H1 (cell line): Measurements from ENCODE around the gene OR56A5. TPM values are rescaled to one million over a fixed set of nuclear protein-coding genes. Genes with fewer than 3 reads are reported as not detected.

Experiments
- CTCF ChIA-PET: fragments of 300-600 bp; sonication (Branson Sonifier 250); formaldehyde crosslinking; loops from one replicate; lab custom pipeline; 2021; ENCODE audit not compliant: partially characterized antibody; lab: Charles Lee
- POLR2A ChIA-PET: fragments of 300-600 bp; sonication (Branson Sonifier 250); formaldehyde crosslinking; loops from one replicate; lab custom pipeline; 2021; ENCODE audit warnings: inconsistent platforms; ENCODE audit not compliant: partially characterized antibody; lab: Charles Lee
- DNase-seq, 2 experiments: peaks; one replicate each; pipeline versions ENCODE4 v3.0.0 to v3.0.0-alpha.2; 2010 to 2022; ENCODE audit warnings: low spot score in 2 of 2, low read depth in 1 of 2, mixed read lengths in 1 of 2
- FAIRE-seq: peaks from 2 replicates; lab custom pipeline; 2011; peaks lifted over from hg19 to GRCh38; lab: Jason Lieb, UNC
- H2AFZ ChIP-seq: 2 replicates; pipeline ENCODE4 v1.8.1; 2012; ENCODE audit warnings: low read length, inconsistent platforms
- H2AK5ac ChIP-seq: 2 replicates; pipeline ENCODE4 v1.6.1; 2013; ENCODE audit warnings: low read depth, low read length
- H2BK120ac ChIP-seq: replicated peaks from 2 replicates; pipeline ENCODE3; 2013; ENCODE audit warnings: low read depth, low read length, inconsistent platforms
- H2BK12ac ChIP-seq: 2 replicates; pipeline ENCODE4 v1.6.1; 2013; ENCODE audit warnings: low read depth, low read length
- H2BK15ac ChIP-seq: 2 replicates; pipeline ENCODE4 v1.6.1; 2013; ENCODE audit warnings: low read length
- H2BK20ac ChIP-seq: 2 replicates; pipeline ENCODE4 v1.6.1; 2013; ENCODE audit warnings: low read length
- H2BK5ac ChIP-seq: 2 replicates; pipeline ENCODE4 v1.6.1; 2013; ENCODE audit warnings: low read depth, low read length
- H3K14ac ChIP-seq: 2 replicates; pipeline ENCODE4 v1.6.1; 2013; ENCODE audit warnings: inconsistent platforms; ENCODE audit not compliant: insufficient read length
- H3K18ac ChIP-seq: 2 replicates; pipeline ENCODE4 v1.6.1; 2013; ENCODE audit warnings: low read length; ENCODE audit errors: extremely low read depth
- H3K23ac ChIP-seq: 2 replicates; pipeline ENCODE4 v1.6.1; 2013; ENCODE audit warnings: inconsistent platforms; ENCODE audit not compliant: insufficient read length
- H3K23me2 ChIP-seq: 2 replicates; pipeline ENCODE4 v1.6.1; 2013; ENCODE audit warnings: low read depth, low read length
- H3K27ac ChIP-seq: 2 replicates; pipeline ENCODE4 v1.6.1; 2011; ENCODE audit warnings: low read depth, low read length, inconsistent platforms
- H3K27me3 ChIP-seq, 4 experiments: replicated peaks in 1 of 4; 1 replicate in 1 of 4; 2 replicates in 3 of 4; pipeline versions ENCODE4 v1.6.1 to v1.8.1; 2011 to 2013; ENCODE audit warnings: low read length in 3 of 4, mild to moderate bottlenecking in 3 of 4, inconsistent platforms in 2 of 4, mixed read lengths in 2 of 4, moderate library complexity in 1 of 4; ENCODE audit not compliant: control insufficient read depth in 3 of 4, insufficient read depth in 3 of 4; ENCODE audit errors: extremely low read depth in 1 of 4
- H3K36me3 ChIP-seq, 4 experiments: 2 replicates each; pipeline versions ENCODE4 v1.6.1 to v1.8.1; 2011 to 2013; ENCODE audit warnings: mild to moderate bottlenecking in 4 of 4, low read length in 3 of 4, moderate library complexity in 2 of 4, control low read depth in 1 of 4, inconsistent platforms in 1 of 4; ENCODE audit not compliant: insufficient read depth in 4 of 4, control insufficient read depth in 2 of 4
- H3K4ac ChIP-seq: replicated peaks from 2 replicates; pipeline ENCODE3; 2013; ENCODE audit warnings: low read length, low read depth, mixed read lengths, inconsistent platforms; ENCODE audit not compliant: insufficient read length
- H3K4me1 ChIP-seq, 4 experiments: replicated peaks in 1 of 4; 1 replicate in 1 of 4; 2 replicates in 3 of 4; pipeline versions ENCODE4 v1.6.1 to v1.8.1; 2011 to 2013; ENCODE audit warnings: low read length in 3 of 4, inconsistent platforms in 2 of 4, mixed read lengths in 1 of 4; ENCODE audit not compliant: insufficient read depth in 4 of 4, control insufficient read depth in 3 of 4
- H3K4me2 ChIP-seq, 2 experiments: 2 replicates each; pipeline versions ENCODE4 v1.6.1 to v1.8.1; 2011 to 2013; ENCODE audit warnings: low read depth in 2 of 2, low read length in 2 of 2, control low read depth in 1 of 2, inconsistent platforms in 1 of 2, mild to moderate bottlenecking in 1 of 2; ENCODE audit not compliant: insufficient read depth in 1 of 2
- H3K4me3 ChIP-seq, 4 experiments: fragments of 200-600, 300-600 bp in 1 of 4; sonication (generic), shearing (Covaris generic), sonication (Bioruptor Twin) in 1 of 4; 2 replicates each; pipeline versions ENCODE4 v1.5.1 to v1.8.1; 2011 to 2016; ENCODE audit warnings: low read length in 4 of 4, low read depth in 3 of 4, control low read depth in 2 of 4, inconsistent platforms in 2 of 4, mild to moderate bottlenecking in 2 of 4, mixed read lengths in 1 of 4, moderate library complexity in 1 of 4; ENCODE audit not compliant: insufficient read depth in 2 of 4; ENCODE audit errors: extremely low read depth in 1 of 4
- H3K56ac ChIP-seq: replicated peaks from 2 replicates; pipeline ENCODE3; 2013; ENCODE audit warnings: low read depth, mild to moderate bottlenecking, mixed read lengths, low read length, inconsistent platforms; ENCODE audit not compliant: insufficient read length
- H3K79me1 ChIP-seq: 2 replicates; pipeline ENCODE4 v1.6.1; 2013; ENCODE audit warnings: low read depth, low read length, control low read depth
- H3K79me2 ChIP-seq, 2 experiments: 2 replicates each; pipeline versions ENCODE4 v1.6.1 to v1.8.1; 2012 to 2013; ENCODE audit warnings: low read length in 2 of 2, mild to moderate bottlenecking in 2 of 2, inconsistent platforms in 1 of 2; ENCODE audit not compliant: insufficient read depth in 2 of 2, control insufficient read depth in 1 of 2
- H3K9ac ChIP-seq, 4 experiments: replicated peaks in 1 of 4; 1 replicate in 1 of 4; 2 replicates in 3 of 4; pipeline versions ENCODE4 v1.6.1 to v1.8.1; 2011 to 2013; ENCODE audit warnings: low read depth in 3 of 4, low read length in 3 of 4, control low read depth in 2 of 4, mild to moderate bottlenecking in 2 of 4, moderate library complexity in 2 of 4, inconsistent platforms in 1 of 4; ENCODE audit errors: extremely low read depth in 1 of 4
- H3K9me3 ChIP-seq, 2 experiments: 2 replicates each; pipeline versions ENCODE4 v1.6.1 to v1.8.1; 2012 to 2013; ENCODE audit warnings: mild to moderate bottlenecking in 2 of 2, moderate library complexity in 2 of 2, control low read depth in 1 of 2, inconsistent platforms in 1 of 2, low read depth in 1 of 2, low read length in 1 of 2, mixed read lengths in 1 of 2; ENCODE audit not compliant: insufficient read depth in 2 of 2
- H4K20me1 ChIP-seq, 2 experiments: replicated peaks in 1 of 2; 2 replicates each; pipeline versions ENCODE3 to v1.8.1; 2011 to 2013; ENCODE audit warnings: inconsistent platforms in 2 of 2, low read length in 2 of 2, mild to moderate bottlenecking in 1 of 2; ENCODE audit not compliant: insufficient read depth in 2 of 2, control insufficient read depth in 1 of 2
- H4K5ac ChIP-seq: 2 replicates; pipeline ENCODE4 v1.6.1; 2013; ENCODE audit warnings: low read length, low read depth, mixed read lengths, inconsistent platforms; ENCODE audit not compliant: insufficient read length
- H4K8ac ChIP-seq: 2 replicates; pipeline ENCODE4 v1.8.0; 2013; ENCODE audit warnings: mild to moderate bottlenecking, moderate library complexity, low read length, inconsistent platforms; ENCODE audit not compliant: insufficient read depth; ENCODE audit errors: extremely low read depth
- H4K91ac ChIP-seq: replicated peaks from 2 replicates; pipeline ENCODE3; 2013; ENCODE audit warnings: low read length, mixed read lengths, inconsistent platforms; ENCODE audit not compliant: insufficient read length
- ATF2 ChIP-seq: IDR thresholded peaks from 2 replicates; pipeline ENCODE4 v1.6.1; 2012; ENCODE audit warnings: low read length, inconsistent platforms
- CBX8 ChIP-seq: fragments of 300-800, 300-1000 bp; sonication (generic); IDR thresholded peaks from 2 replicates; pipeline ENCODE4 v1.7.1; 2016; ENCODE audit warnings: low read depth, low read length, borderline replicate concordance
- EZH2 ChIP-seq: fragments of 200-600 bp; sonication (generic); IDR thresholded peaks from 2 replicates; pipeline ENCODE4 v1.7.1; 2012; ENCODE audit warnings: low read depth, mild to moderate bottlenecking, moderate library complexity, low read length, inconsistent platforms; ENCODE audit not compliant: severe bottlenecking
- JUND ChIP-seq: IDR thresholded peaks from 2 replicates; pipeline ENCODE4 v1.6.1; 2011; ENCODE audit warnings: mild to moderate bottlenecking, improper control_type of control experiment, low read length
- KDM1A ChIP-seq: fragments of 200-600, 300-600 bp; sonication (generic); IDR thresholded peaks from 2 replicates; pipeline ENCODE4 v1.7.1; 2016; ENCODE audit warnings: mild to moderate bottlenecking, low read length, borderline replicate concordance
- KDM4A ChIP-seq: IDR thresholded peaks from one replicate; pipeline ENCODE4 v1.7.1; 2012; ENCODE audit warnings: low read depth, mild to moderate bottlenecking, moderate library complexity, low read length, inconsistent platforms; ENCODE audit not compliant: severe bottlenecking
- MAX ChIP-seq: IDR thresholded peaks from 2 replicates; pipeline ENCODE4 v1.6.1; 2012; ENCODE audit warnings: inconsistent platforms
- POU5F1 ChIP-seq: IDR thresholded peaks from 2 replicates; pipeline ENCODE4 v1.6.1; 2011; ENCODE audit warnings: low read depth, mild to moderate bottlenecking, low read length, moderate library complexity
- RNF2 ChIP-seq: fragments of 200-900, 300-1000 bp; sonication (generic); IDR thresholded peaks from 2 replicates; pipeline ENCODE4 v1.7.1; 2016; ENCODE audit warnings: borderline replicate concordance, low read depth, mild to moderate bottlenecking, antibody characterized with exemption, low read length; ENCODE audit not compliant: poor library complexity, severe bottlenecking; ENCODE audit errors: missing control alignments
- SUZ12 ChIP-seq: fragments of 200-600 bp; sonication (generic); IDR thresholded peaks from 2 replicates; pipeline ENCODE4 v1.6.1; 2012; ENCODE audit warnings: mild to moderate bottlenecking, inconsistent platforms, low read length, moderate library complexity, mixed read lengths
- YY1 ChIP-seq: IDR thresholded peaks from 2 replicates; pipeline ENCODE4 v1.6.1; 2011; ENCODE audit warnings: low read depth, mild to moderate bottlenecking, low read length
- WGBS, 2 experiments: shearing (Covaris generic) in 1 of 2; methylation state at CpG; one replicate each; pipeline versions ENCODE4 v1.1.6 to v1.1.7; 2013 to 2015; ENCODE audit warnings: low lambda C conversion rate in 2 of 2, mixed read lengths in 2 of 2, inconsistent platforms in 1 of 2, low coverage in 1 of 2, missing lambda C conversion rate in 1 of 2; ENCODE audit not compliant: insufficient replicate concordance in 2 of 2, insufficient coverage in 1 of 2, insufficient read length in 1 of 2; ENCODE audit errors: extremely low coverage in 1 of 2, missing lambda C conversion rate in 1 of 2; 5-methylcytosine and 5-hydroxymethylcytosine counted together
- polyA plus RNA-seq, 7 experiments: library from polyadenylated mRNA; depleted of rRNA in 3 of 7; stranded (reverse) in 5 of 7; unstranded in 2 of 7; fragments of >200 nt in 5 of 7; fragments of 200-250 nt in 2 of 7; gene quantifications; 1 replicate in 5 of 7; 2 replicates in 1 of 7; 4 replicates in 1 of 7; pipeline versions ENCODE4 v1.2.1 to v1.2.3, GENCODE V29; 2011 to 2013; ENCODE audit warnings: missing spikeins in 2 of 7, mixed read lengths in 2 of 7
- total RNA-seq: library from RNA; stranded (reverse); fragmentation: NEBNext Ultra II Directional; extraction: Animal tissue kit (Norgen Biotek cat#: 25700); gene quantifications from 2 replicates; pipeline ENCODE4 v1.2.1, GENCODE V29; 2021

Gene OR56A5
- total and polyA plus RNA-seq, 2 of the 8 experiments (the other 6 are each of a cell fraction or from before 2014, with no cell fraction given), result 0.14 TPM; not detected in 1

GRCh38 chr11:5966958-5967357, 1.3 kb downstream of the OR56A5 start:
- no peak overlapping the region for H2BK20ac ChIP-seq
- no peak overlapping the region for H2BK120ac ChIP-seq
- H4K8ac ChIP-seq, result no peak overlapping the region
- no peak overlapping the region for H3K4me3 ChIP-seq
- H4K5ac ChIP-seq, result no peak overlapping the region
- H3K23ac ChIP-seq, result no peak overlapping the region
- no peak overlapping the region for H3K14ac ChIP-seq
- H3K4me1 ChIP-seq, result no peaks in the 10 kb centered on the region
- no peaks in the 10 kb centered on the region for H3K79me2 ChIP-seq
- no peak overlapping the region for H2AFZ ChIP-seq
- H2BK5ac ChIP-seq, result no peak overlapping the region
- H3K4me2 ChIP-seq, result no peak overlapping the region
- no peak overlapping the region for H4K91ac ChIP-seq
- H3K9ac ChIP-seq, result no peak overlapping the region
- no peaks in the 10 kb centered on the region for H3K27me3 ChIP-seq
- 83% methylated on average over 2 of the region's 2 CpGs; no CpG with 5 or more reads in 1 of the 2 experiments for whole genome bisulfite sequencing, 2 experiments
- no peak overlapping the region for H3K27ac ChIP-seq
- H3K23me2 ChIP-seq, result no peaks in the 10 kb centered on the region; the same call in 1 of the 2 replicates
- no peak overlapping the region for H2BK12ac ChIP-seq
- H3K79me1 ChIP-seq, result no peaks in the 10 kb centered on the region
- H3K36me3 ChIP-seq, result no peaks in the 10 kb centered on the region
- no peak overlapping the region for H2AK5ac ChIP-seq
- H2BK15ac ChIP-seq, result no peak overlapping the region
- H3K4ac ChIP-seq, result no peak overlapping the region
- no peak for FAIRE-seq
- no peak overlapping the region for H3K18ac ChIP-seq
- peaks cover 4 to 11% of the 10 kb centered on the region in 2 experiments; a peak in 2 of 4 replicates for H3K9me3 ChIP-seq
- no peak for DNase-seq
- ChIA-PET CTCF (interaction anchor here (1.4 to 1.7 kb wide), 2 partner anchors 15 to 25 kb away, joined by 3 read pairs; no protein-coding TSS in a partner anchor), POLR2A (no interaction called here)
- H4K20me1 ChIP-seq, result no peaks in the 10 kb centered on the region
- no peak overlapping the region for H3K56ac ChIP-seq
- TF ChIP-seq POU5F1 (no peak), MAX (no peak), RNF2 (no peak), KDM4A (no peak), KDM1A (no peak), ATF2 (no peak), EZH2 (no peak), JUND (no peak), CBX8 (no peak), YY1 (no peak), SUZ12 (no peak)
